ENCODE results near the gene CACHD1. TPM values are rescaled to one million over a fixed set of nuclear protein-coding genes. Genes with fewer than 3 reads are reported as not detected.

CACHD1 gene
- total RNA-seq, 2 donors from 2014 or later = 5.3 to 6.7 TPM

GRCh38 chr1:64680599-64680998 lies 210.7 kb downstream of the CACHD1 start:
- no peaks in the 10 kb centered on the region for H3K27me3 ChIP-seq (replicated peaks; ENCODE audit: insufficient read depth)
- no peak for TF ChIP-seq CTCF (IDR thresholded peaks at IDR 0.05)
- no peaks in the 10 kb centered on the region for H3K4me1 ChIP-seq (ENCODE audit: control insufficient read depth in 1 of 2, low read depth in 2 of 2)
- no peaks in the 10 kb centered on the region for H3K9me3 ChIP-seq
- DNase-seq (ENCODE audit: low spot score) (no peak), ATAC-seq (ENCODE audit: insufficient number of reproducible peaks, low FRiP score, low read depth) (no peak)
- no peak overlapping the region for H3K27ac ChIP-seq
- H3K4me3 ChIP-seq = no peak overlapping the region
- peaks cover 9% of the 10 kb centered on the region for H3K36me3 ChIP-seq

GRCh38 chr1:64681043-64681442 lies 211.1 kb downstream of the CACHD1 start:
- Histone ChIP-seq H3K4me1 (ENCODE audit: control insufficient read depth in 1 of 2, low read depth in 2 of 2) (no peaks in the 10 kb centered on the region), H3K9me3 (no peaks in the 10 kb centered on the region), H3K27ac (no peak overlapping the region), H3K27me3 (replicated peaks; ENCODE audit: insufficient read depth) (no peaks in the 10 kb centered on the region), H3K4me3 (no peak overlapping the region), H3K36me3 (peaks cover 9% of the 10 kb centered on the region)
- DNase-seq (ENCODE audit: low spot score) = no peak
- no peak for ATAC-seq (ENCODE audit: insufficient number of reproducible peaks, low FRiP score, low read depth)
- no peak for TF ChIP-seq CTCF (IDR thresholded peaks at IDR 0.05)

GRCh38 chr1:64683419-64683818 lies 213.5 kb downstream of the CACHD1 start:
- ATAC-seq (ENCODE audit: insufficient number of reproducible peaks, low FRiP score, low read depth) (no peak), DNase-seq (ENCODE audit: low spot score) (no peak)
- Histone ChIP-seq H3K4me3 (no peak overlapping the region), H3K36me3 (peaks cover 9% of the 10 kb centered on the region), H3K9me3 (no peaks in the 10 kb centered on the region), H3K4me1 (ENCODE audit: control insufficient read depth in 1 of 2, low read depth in 2 of 2) (peaks cover 3 to 7% of the 10 kb centered on the region in 2 donors), H3K27me3 (replicated peaks; ENCODE audit: insufficient read depth) (no peaks in the 10 kb centered on the region), H3K27ac (no peak overlapping the region)
- no peak for TF ChIP-seq CTCF (IDR thresholded peaks at IDR 0.05)

DNA sequence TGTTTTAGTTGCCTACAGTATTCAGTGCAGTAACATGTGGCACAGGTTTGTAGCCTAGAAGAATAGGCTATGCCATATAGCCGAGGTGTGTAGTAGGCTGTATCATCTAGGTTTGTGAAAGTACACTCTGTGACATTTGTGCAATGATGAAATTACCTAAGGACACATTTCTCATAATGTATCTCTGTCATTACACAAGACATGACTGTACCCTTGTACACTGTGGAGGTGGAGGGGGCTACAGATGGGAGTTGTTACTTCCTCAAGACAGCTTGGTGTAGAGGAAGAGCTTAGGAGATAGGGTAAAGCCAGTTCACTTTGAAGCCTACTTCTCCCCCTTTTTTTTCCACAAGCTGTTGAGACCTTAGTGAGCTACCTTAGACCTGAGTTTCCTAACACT lies 215.3 kb downstream of the CACHD1 start:
- Histone ChIP-seq H3K4me1 (ENCODE audit: control insufficient read depth in 1 of 2, low read depth in 2 of 2) (peaks cover 3 to 7% of the 10 kb centered on the region in 2 donors), H3K4me3 (no peak overlapping the region), H3K27me3 (replicated peaks; ENCODE audit: insufficient read depth) (no peaks in the 10 kb centered on the region), H3K27ac (no peak overlapping the region), H3K9me3 (no peaks in the 10 kb centered on the region), H3K36me3 (peaks cover 9% of the 10 kb centered on the region)
- no peak for DNase-seq (ENCODE audit: low spot score)
- no peak for TF ChIP-seq CTCF (IDR thresholded peaks at IDR 0.05)
- no peak for ATAC-seq (ENCODE audit: insufficient number of reproducible peaks, low FRiP score, low read depth)

DNA sequence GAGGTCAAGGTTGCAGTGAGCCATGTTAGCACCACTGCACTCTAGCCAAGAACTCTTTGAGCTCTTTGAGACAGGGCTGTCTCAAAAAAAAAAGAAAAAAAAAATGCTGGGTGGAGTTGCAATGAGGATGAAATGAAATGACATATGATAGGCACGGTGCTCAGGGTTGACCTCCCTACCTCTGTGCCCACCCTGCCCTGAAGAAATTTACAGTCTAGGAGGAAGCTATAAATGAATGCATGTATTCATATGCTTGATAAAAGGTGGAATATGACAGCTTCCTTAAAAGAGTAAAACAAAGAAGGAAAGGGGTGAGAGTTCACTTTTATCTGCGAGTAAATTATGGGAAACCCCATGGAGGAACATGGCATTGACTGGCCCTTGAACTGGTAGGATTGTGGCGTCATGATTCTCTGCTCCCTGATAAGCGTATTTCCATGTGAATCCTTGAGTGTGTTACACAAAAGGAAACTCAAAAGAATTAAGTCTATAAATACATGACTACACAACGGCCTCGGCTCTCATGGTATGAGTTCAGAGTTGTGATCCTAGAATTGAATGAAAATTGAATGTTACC lies 215.9 kb downstream of the CACHD1 start:
- H3K9me3 ChIP-seq = no peaks in the 10 kb centered on the region
- no peak overlapping the region for H3K27ac ChIP-seq
- H3K4me1 ChIP-seq (ENCODE audit: control insufficient read depth in 1 of 2, low read depth in 2 of 2) = peaks cover 3 to 8% of the 10 kb centered on the region in 2 donors
- no peak for TF ChIP-seq CTCF (IDR thresholded peaks at IDR 0.05)
- peaks cover 9% of the 10 kb centered on the region for H3K36me3 ChIP-seq
- no peaks in the 10 kb centered on the region for H3K27me3 ChIP-seq (replicated peaks; ENCODE audit: insufficient read depth)
- no peak for ATAC-seq (ENCODE audit: insufficient number of reproducible peaks, low FRiP score, low read depth)
- no peak overlapping the region for H3K4me3 ChIP-seq
- DNase-seq (ENCODE audit: low spot score) = no peak
